RPMI7951 (cell line): Measurements from ENCODE around the gene ZNF765. TPM values are rescaled to one million over a fixed set of nuclear protein-coding genes. Genes with fewer than 3 reads are reported as not detected.
"Not testable (repeated sequence)": the region's sequence is repeated elsewhere in the genome, so short reads cannot be mapped to it uniquely, and the experiment has no call there.

ENCODE experiments used
- DNase-seq: peaks from one replicate; pipeline ENCODE4 v3.0.0-alpha.2; 2012; ENCODE audit warnings: low read depth
- total RNA-seq: library from RNA; depleted of rRNA; stranded (reverse); fragments of >200 nt; shearing (Covaris generic); gene quantifications from 2 replicates; pipeline ENCODE4 v1.2.3, GENCODE V29; 2014; rRNA removed

The ZNF765 gene
- total RNA-seq, result 10.1 and 11.8 TPM in 2 replicates

DNA sequence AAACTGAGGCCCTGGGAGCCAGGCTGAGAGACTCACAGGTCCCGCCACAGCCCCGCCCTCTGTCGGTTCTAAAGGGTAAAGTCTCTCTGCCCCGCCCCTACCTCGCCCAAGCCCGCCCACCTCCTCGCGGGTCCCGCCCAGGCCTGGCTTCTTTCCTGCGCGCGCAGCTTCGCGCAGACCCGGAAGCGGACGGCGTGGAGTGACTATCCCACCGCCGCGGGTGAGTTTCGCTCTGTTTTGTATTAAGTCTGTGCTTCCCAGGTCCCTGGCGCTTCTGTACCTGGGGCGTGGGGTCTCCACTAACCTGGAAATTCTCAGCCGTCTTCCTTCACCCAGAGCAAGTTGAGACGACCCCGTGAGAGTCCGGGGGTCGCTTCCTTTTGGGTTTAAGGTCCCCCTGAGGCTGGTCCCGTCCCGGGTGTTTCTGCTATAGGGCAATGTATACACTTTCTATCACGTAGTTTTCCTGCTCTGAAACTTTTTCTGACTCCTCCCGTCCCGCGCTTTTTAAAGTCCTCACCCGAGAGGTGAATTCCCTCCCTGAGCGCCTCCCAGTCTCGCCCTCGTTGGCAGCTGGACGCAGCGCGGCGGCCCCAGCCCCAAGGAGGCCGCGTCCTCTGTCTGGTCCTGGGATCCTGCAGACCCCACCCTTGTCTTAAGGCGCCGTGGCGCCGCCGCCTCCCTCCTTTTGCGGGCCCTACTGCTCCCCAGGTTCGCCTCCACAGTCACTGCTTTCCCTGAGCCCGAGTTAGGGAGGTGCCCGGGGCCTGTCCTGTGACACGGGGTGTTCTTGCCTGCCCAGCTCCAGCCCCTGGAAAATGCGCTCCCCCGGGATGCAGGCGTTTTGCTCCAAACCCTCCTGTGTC lies at the start of gene ZNF765:
TSS of gene ZNF765 (plus strand) at position 176 of the 866 bp plus-strand sequence. CDS start 2,867 bp downstream, outside the sequence.
- peak; percentile 91 for DNase-seq

GRCh38 chr19:53355739-53356138 lies 39.2 kb upstream of the ZNF765 start:
- DNase-seq, result no peak

GRCh38 chr19:53357821-53358581 lies 36.9 kb upstream of the ZNF765 start:
- DNase-seq, result no peak

- DNase-seq, result not testable (repeated sequence)
Measured at GRCh38 chr19:53360056-53360455, 34.9 kb upstream of the ZNF765 start.

GRCh38 chr19:53365134-53365898 lies 29.6 kb upstream of the ZNF765 start, which contains the start of gene ZNF525:
TSS of gene ZNF525 (plus strand) at chr19:53365705. CDS start at chr19:53372282, 6,577 bp downstream.
- DNase-seq, result peak; percentile 77

DNA sequence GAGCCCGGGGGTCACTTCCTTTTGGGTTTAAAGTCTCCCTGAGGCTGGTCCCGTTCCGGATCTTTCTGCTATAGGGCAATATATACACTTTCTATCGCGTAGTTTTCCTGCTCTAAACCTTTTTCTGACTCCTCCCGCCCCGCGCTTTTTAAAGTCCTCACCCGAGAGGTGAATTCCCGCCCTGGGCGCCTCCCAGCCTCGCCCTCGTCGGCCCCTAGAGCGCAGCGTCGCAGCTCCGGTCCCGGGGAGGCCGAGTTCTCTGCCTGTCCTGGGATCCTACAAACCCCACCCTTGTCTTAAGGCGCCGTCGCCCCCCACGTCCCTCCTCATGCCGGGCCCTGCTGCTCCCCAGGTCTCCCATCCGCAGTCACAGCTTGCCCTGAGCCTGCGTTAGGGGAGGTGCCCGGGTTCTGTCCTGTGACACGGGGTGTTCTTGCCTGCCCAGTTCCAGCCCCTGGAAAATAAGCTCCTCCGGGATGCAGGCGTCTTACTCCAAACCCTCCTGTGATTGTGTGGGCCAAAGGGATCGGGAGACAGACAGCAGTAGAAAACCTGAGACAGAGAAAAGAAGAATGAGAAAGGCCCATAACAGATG lies 29.0 kb upstream of the ZNF765 start:
- peak; percentile 32 for DNase-seq

GRCh38 chr19:53372196-53372595 lies 22.8 kb upstream of the ZNF765 start:
- DNase-seq, result no peak

GRCh38 chr19:53374288-53374687 lies 20.7 kb upstream of the ZNF765 start:
- no peak for DNase-seq

DNA sequence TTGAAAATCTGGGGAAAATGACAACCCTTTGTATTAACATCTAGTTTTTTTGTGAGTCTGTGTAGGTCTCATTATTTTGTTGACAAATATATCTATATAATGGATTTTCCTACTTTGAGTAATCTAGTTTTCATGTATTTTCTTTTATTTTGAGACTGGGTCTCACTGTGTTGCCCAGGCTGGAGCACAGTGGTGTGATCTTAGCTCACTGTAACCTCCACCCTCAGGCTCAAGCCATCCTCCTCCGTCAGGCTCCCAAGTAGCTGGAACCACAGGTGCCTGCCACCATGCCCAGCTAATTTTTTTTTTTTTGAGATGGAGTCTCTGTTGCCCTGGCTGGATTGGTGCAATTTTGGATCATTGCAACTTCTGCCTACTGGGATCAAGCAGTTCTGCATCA lies 20.2 kb upstream of the ZNF765 start:
- DNase-seq, result no peak

DNA sequence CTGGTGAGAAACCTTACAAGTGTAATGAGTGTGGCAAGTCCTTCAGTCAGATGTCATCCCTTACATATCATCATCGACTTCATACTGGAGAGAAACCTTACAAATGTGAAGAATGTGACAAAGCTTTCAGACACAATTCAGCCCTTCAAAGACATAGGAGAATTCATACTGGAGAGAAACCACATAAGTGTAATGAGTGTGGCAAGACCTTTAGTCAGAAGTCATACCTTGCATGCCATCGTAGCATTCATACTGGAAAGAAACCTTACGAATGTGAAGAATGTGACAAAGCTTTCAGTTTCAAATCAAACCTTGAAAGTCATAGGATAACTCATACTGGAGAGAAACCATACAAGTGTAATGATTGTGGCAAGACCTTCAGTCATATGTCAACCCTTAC lies 13.6 kb upstream of the ZNF765 start:
- no peak for DNase-seq

- no peak for DNase-seq
Measured at GRCh38 chr19:53388168-53388567, 6.8 kb upstream of the ZNF765 start.

- no peak for DNase-seq
Measured at GRCh38 chr19:53388904-53389303, 6.0 kb upstream of the ZNF765 start.

- no peak for DNase-seq
Measured at GRCh38 chr19:53389571-53389970, 5.4 kb upstream of the ZNF765 start.

DNA sequence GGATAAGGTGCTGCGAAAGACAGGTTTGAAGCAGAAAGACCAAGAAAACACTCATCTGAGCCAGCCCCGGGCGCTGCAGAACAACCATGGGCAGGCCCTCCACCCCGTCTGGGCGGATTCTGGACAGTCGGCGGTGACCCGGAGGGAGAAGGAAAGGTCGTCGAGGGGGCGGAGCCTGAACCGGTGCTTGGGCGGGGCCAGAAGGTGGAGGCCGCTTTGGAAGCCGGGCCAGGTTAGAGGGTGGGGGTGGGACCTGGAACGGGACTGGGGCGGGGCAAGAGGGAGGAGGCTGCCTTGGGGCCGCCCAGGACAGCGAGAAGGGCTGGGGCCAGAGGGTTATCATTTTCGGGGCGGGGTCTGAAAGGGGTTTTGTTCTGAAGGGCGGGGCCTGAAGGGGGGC lies 5.0 kb upstream of the ZNF765 start:
- DNase-seq, result no peak

DNA sequence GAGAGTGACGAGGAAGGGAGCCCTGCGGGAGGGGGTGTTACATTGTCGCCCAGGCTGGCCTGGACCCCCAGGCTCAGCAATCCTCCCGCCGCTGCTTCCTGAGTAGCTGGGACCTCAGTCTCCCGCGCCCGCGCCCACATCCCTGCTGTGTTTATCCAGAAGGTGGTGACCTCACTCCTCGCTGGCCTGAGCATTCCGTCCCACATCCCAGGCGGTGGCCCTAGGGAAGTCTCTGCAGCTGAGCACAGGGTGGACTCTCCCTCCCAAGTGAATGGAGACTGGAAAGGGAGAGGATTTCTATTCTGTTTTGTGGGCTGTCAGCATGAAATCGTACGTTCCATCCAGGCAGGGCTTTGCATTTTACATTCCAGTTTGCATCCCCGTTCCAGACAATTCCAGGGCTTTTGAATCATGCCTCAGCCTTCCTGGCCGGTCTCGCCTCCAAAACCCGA lies 401 bp upstream of the ZNF765 start:
- peak; percentile 81 for DNase-seq

DNA sequence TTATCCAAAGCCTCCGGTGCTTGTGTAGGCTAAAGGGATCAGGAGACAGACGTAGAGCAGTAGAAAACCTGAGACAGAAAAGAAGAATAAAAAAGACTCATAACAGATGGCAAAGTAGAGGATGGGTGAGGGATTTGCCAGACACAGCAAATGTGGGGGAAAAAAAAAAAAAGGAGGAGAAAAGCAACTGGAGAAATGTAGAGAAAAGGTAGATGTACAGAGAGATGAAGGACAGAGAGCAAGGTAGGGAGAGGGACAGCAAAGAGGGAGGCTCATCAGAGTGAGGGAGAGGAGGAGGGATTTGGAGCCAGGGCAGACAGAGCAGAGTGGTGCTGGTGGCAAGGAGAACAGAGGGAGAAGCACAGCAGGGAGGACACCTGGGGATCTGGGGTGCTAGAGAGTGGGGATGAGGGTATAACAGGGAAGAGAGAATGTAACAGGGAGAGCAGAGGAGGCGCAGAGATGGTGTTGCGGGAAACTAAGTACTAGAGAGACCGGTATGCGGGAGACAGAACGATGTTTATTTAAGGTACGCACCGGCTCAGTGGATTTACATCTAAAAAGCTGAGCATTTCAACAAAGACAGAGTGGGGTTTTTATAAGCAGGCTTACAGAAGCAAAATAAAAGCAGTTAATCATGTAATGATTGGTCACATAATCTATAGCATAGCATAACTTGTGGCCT lies 1.0 kb downstream of the ZNF765 start:
- DNase-seq, result not testable (repeated sequence)

- DNase-seq, result no peak
Measured at GRCh38 chr19:53396525-53396868, 1.5 kb downstream of the ZNF765 start.

DNA sequence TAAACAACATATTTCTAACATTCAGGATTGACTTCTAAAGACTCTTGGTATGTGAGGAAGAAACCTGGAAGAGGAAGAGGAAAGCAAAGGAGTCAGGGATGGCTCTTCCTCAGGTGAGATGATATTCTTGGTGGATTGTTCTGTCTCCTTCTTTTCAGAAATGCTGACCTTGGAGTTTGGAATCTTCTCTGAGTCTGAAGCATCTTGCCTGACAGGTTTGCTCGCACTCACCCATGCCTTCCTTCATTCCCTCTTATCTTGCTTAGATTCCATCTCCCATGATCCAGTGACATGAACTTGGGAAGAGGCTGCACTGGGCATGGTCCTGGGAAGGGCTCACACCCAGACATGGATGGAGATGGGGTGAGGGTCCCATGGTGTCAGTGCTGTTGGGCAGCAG lies 3.0 kb downstream of the ZNF765 start:
- not testable (repeated sequence) for DNase-seq

GRCh38 chr19:53409505-53410204 lies 14.7 kb downstream of the ZNF765 start:
- no peak for DNase-seq
